HG03025 (cell line): ENCODE measurements around the gene PDE11A.

Experiments
- ATAC-seq: cut with Tn5 transposase; IDR thresholded peaks from one replicate; pipeline ENCODE4 v1.9.1; 2021; ENCODE audit warnings: mild to moderate bottlenecking, moderate library complexity; ENCODE audit not compliant: unreplicated experiment, low FRiP score

The PDE11A gene

GRCh38 chr2:177612659-177613058, 459.9 kb downstream of the PDE11A start:
- no peak for ATAC-seq

- no peak for ATAC-seq
Measured at GRCh38 chr2:177611310-177611886, 461.2 kb downstream of the PDE11A start.

DNA sequence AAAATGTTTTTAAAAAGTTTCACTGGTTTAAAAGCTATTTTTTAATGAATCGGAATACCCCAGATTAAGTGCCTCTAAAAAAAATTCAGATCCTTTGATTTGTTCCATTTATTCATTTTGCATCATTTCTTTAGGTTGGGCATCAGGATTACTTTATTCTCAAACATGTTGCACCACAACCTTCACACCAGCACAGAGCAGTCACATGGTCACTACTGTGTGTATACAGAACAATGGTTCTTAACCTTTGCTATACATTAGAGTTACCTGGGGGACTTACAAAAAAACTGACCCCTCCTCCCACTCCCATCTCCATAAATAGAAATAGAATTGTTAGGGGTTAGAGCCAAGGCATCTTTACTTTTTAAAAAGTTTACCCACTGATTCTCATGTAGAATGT, 461.8 kb downstream of the PDE11A start:
- ATAC-seq = no peak

DNA sequence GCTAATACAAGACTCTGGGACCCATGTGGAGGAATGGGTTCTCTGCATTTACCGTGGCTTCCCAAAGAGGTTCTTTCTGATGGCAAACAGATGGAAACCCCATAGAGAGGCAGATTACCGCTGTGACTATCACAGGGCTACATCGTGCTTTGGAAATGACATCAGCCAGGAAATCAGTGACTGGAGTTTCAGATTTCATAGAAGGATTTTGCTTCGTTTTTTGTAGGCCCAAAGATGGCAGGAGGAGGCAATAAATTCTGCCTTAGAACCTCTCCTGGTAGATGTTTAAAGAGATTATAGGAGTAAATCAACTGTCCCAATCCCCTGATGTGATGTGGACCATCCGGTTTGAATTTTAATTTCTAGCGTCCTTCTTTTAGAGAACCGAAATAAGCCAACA, 465.9 kb downstream of the PDE11A start:
- ATAC-seq = no peak

GRCh38 chr2:177604271-177605065, 468.1 kb downstream of the PDE11A start:
- no peak for ATAC-seq

- ATAC-seq = no peak
Measured at GRCh38 chr2:177603768-177604167, 468.8 kb downstream of the PDE11A start.

- ATAC-seq = no peak
Measured at GRCh38 chr2:177603181-177603580, 469.4 kb downstream of the PDE11A start.

DNA sequence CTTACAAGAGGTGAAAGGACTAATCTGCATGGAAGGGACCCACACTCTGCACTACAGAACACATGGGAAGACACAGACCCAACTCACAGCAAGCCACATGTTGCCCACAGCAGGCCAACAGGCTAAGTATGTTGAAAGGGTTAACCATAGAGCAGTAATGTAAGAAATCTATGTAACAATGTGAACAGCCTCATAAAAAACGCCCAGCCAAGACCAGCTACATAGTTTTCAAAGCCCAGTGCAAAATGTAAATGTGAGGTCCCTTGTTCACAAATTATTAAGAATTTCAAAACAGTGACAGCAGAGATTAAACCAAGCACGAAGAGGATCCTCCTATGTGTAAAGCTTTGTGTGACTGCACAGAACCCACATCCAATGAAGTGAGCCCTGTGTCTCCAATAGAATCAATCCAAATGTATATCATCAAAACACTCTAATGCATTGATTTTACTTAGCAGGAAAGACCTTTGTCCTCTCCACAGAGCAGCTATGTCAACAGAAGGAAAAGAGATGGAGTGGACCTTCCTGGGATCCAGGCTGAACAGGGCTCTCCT, 469.9 kb downstream of the PDE11A start:
- no peak for ATAC-seq

GRCh38 chr2:177600917-177601316, 471.7 kb downstream of the PDE11A start:
- ATAC-seq = no peak

DNA sequence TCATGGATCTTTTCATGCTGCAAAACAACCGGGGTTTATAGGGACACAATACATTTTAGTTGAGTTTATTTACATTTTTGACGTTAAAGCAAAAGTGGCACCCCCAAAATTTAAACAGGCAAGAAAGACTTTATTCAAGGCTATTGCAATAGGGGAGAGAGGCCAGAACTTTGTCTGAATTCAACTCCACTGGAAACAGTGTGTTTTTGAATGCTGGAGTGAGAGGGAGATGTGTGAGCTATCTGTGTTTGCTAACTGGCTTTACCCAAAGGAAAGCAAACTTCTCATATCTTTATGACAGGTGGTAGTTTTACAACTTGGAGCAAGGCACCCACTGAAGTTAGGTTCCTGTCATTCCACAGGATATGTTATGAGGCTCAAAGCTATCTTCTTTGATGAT, 472.6 kb downstream of the PDE11A start:
- no peak for ATAC-seq

GRCh38 chr2:177599139-177599688, 473.4 kb downstream of the PDE11A start:
- ATAC-seq = no peak

DNA sequence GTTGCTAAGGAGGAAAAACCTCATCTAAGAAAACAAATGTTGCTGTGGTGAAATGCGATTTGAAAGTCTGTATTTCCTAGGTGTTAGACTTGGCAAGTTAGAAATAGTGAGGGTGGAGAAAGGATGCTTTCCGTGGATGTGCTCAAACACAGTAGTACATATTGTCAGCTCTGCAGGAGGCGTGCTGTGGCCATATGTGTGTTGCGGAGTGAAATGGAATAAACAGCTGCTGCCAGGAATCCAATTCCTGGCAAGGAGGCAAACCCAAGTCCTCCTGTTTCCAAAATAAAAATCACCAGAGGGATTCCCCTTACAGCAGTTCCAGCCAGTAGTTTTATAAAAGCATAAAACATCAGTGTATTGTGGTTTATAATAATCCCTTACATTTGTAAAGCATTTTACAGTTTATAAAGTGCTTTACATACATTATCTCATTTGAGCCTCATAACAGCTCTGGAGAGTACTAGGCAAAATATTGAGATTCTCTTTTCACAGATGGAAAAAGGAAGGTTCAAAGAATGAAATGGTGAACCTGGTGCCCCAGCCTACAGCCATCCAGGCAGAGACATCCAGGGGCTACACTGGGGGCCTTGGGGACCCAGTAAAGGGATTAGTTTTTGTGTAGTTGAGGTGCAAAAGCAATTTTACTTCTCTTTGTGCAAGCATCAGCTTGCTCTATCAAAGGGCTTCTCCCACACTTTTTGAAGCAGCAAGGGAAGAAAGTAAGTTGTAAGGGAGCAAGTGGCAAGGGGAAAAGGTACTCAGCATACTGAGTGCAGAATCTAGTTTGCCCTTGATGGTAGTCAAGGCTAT, 474.0 kb downstream of the PDE11A start:
- no peak for ATAC-seq

GRCh38 chr2:177597759-177598158, 474.8 kb downstream of the PDE11A start:
- no peak for ATAC-seq

GRCh38 chr2:177596866-177597265, 475.7 kb downstream of the PDE11A start:
- no peak for ATAC-seq

DNA sequence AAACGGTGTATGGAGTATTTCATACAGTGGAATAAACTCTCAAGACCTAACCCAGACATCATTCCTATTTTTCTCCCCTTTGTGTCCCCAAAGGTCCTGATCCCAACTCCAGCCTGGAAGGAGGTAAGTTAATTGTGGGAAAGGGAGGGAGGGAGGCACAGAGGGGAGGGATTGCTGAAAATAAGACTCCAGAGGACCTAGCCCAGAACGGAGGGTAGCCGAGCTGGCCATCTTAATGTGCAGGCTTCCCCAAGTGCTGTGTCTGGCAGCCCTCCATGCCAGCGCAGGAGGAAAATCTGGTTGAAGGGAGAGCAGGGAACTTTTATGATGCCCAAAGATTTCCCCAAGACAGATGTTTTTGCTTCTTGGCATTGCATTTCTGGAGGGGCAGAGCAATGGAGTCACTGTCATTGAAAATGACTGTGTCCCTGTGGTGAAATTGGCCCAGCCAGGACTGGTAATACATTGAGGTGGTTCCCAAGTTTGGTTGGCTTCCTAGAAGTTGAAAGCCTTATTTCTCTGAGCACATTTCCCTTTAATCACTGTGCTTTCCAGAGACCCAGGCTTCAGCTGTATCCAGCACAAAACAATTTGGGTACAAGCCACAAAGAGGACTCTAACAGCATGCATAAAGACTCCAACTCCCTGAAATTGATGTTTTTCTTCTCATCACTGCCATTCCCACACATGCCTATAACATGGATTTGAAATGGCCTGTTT, 477.3 kb downstream of the PDE11A start:
- no peak for ATAC-seq

DNA sequence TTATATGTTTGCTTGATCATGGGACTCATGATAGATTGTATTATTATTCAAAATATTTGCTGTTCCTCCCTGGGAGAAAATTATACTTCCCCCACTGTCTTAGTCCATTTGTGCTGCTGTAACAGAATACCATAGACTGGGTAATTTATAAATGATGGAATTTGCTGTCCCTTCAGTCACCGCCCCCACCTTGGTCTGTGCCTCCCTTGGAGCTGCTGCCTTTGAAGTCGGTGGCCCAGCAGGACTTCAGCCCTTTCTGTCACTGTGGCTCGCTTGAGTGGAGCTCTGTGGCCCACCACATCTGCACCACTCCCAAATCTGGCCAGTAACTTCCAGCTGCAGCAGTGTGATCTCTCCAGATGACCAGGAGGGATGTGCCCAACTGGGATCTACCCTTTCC, 479.2 kb downstream of the PDE11A start:
- ATAC-seq = no peak

GRCh38 chr2:177592945-177593344, 479.6 kb downstream of the PDE11A start:
- no peak for ATAC-seq

GRCh38 chr2:177592397-177592796, 480.2 kb downstream of the PDE11A start:
- ATAC-seq = no peak

DNA sequence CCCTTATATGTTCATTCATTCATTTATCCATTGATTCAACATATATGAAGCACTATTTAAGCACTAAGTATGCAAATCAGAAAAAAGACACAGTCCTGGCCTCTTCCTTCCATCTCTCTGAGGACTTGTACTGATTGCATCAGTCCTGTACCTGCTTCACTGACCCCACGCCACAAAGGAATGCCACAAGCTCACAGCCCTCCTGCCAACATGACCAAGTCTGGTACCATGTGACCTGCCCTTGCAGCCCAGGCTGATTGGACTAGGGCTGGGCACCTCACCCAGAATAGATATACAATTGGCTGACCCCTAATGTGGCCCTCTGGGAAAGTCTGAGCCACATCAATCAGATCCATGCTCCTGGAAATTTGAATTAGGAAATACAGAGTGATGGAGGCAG, 483.4 kb downstream of the PDE11A start:
- ATAC-seq = no peak

- ATAC-seq = no peak
Measured at GRCh38 chr2:177588671-177589070, 483.9 kb downstream of the PDE11A start.
